Parathyroid adenoma (tissue), 2 donors: ENCODE measurements around the gene KLHL29.

Experiments used
- H2AFZ ChIP-seq: fragments of 300-600 bp; sonication (generic); one replicate; pipeline ENCODE4 v1.7.0; 2017; ENCODE audit warnings: antibody characterized with exemption, mild to moderate bottlenecking
- H3K27ac ChIP-seq: fragments of 300-600 bp; sonication (generic); one replicate; pipeline ENCODE4 v1.7.0; 2017
- H3K27me3 ChIP-seq: fragments of 300-600 bp; sonication (generic); one replicate; pipeline ENCODE4 v1.7.0; 2017; ENCODE audit warnings: low read length; ENCODE audit not compliant: control insufficient read depth, insufficient read depth
- H3K36me3 ChIP-seq: fragments of 300-600 bp; sonication (generic); one replicate; pipeline ENCODE4 v1.7.0; 2017; ENCODE audit warnings: low read length; ENCODE audit not compliant: control insufficient read depth, insufficient read depth
- H3K4me1 ChIP-seq: fragments of 300-600 bp; sonication (generic); one replicate; pipeline ENCODE4 v1.7.0; 2017; ENCODE audit warnings: control low read depth
- H3K4me2 ChIP-seq: fragments of 300-600 bp; sonication (generic); one replicate; pipeline ENCODE4 v1.7.0; 2017; ENCODE audit warnings: low read length
- H3K4me3 ChIP-seq: fragments of 300-600 bp; sonication (generic); one replicate; pipeline ENCODE4 v1.7.0; 2017; ENCODE audit warnings: low read depth, low read length
- H3K79me2 ChIP-seq: fragments of 300-600 bp; sonication (generic); one replicate; pipeline ENCODE4 v1.7.0; 2017; ENCODE audit warnings: control low read depth
- H3K9ac ChIP-seq: fragments of 300-600 bp; sonication (generic); one replicate; pipeline ENCODE4 v1.7.0; 2017; ENCODE audit warnings: mild to moderate bottlenecking
- H3K9me3 ChIP-seq: fragments of 300-600 bp; sonication (generic); one replicate; pipeline ENCODE4 v1.7.0; 2017; ENCODE audit warnings: low read length; ENCODE audit not compliant: control insufficient read depth
- TF ChIP-seq, protein P1 (sequence below): fragments of 300-600 bp; sonication (generic); IDR thresholded peaks from one replicate; pipeline ENCODE4 v1.7.0; 2017; ENCODE audit warnings: antibody characterized with exemption, mild to moderate bottlenecking
- donor health status: primary hyperparathyroidism.

KLHL29 gene

DNA sequence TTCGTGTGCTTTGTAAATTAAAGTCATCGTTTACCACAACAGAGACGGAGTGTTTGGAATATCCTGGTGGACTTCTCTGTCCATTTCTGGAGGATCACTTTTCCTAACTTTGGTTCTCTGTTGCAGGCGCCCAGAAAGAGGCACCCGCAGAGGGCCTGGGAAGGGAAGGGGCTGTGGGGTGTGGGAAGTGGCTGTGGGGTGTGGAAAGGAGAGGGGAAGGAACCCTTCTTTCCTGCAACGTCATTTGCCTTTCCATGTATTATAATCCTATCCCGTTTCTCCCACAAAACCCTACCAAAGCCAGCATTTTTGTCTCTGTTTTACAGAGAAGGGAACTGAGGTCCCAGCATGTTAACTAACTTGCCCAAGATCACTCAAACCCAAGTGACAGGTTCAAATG is 210.0 kb downstream of the KLHL29 start:
- TF ChIP-seq, protein P1, sequence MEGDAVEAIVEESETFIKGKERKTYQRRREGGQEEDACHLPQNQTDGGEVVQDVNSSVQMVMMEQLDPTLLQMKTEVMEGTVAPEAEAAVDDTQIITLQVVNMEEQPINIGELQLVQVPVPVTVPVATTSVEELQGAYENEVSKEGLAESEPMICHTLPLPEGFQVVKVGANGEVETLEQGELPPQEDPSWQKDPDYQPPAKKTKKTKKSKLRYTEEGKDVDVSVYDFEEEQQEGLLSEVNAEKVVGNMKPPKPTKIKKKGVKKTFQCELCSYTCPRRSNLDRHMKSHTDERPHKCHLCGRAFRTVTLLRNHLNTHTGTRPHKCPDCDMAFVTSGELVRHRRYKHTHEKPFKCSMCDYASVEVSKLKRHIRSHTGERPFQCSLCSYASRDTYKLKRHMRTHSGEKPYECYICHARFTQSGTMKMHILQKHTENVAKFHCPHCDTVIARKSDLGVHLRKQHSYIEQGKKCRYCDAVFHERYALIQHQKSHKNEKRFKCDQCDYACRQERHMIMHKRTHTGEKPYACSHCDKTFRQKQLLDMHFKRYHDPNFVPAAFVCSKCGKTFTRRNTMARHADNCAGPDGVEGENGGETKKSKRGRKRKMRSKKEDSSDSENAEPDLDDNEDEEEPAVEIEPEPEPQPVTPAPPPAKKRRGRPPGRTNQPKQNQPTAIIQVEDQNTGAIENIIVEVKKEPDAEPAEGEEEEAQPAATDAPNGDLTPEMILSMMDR = no peak
- Histone ChIP-seq H3K27me3 (no peaks in the 10 kb centered on the region), H3K27ac (no peak overlapping the region), H3K4me2 (no peak overlapping the region), H3K9ac (no peak overlapping the region), H3K36me3 (no peaks in the 10 kb centered on the region), H3K79me2 (no peaks in the 10 kb centered on the region), H3K9me3 (no peaks in the 10 kb centered on the region), H3K4me3 (no peak overlapping the region), H2AFZ (no peak overlapping the region), H3K4me1 (peaks cover 5% of the 10 kb centered on the region)

DNA sequence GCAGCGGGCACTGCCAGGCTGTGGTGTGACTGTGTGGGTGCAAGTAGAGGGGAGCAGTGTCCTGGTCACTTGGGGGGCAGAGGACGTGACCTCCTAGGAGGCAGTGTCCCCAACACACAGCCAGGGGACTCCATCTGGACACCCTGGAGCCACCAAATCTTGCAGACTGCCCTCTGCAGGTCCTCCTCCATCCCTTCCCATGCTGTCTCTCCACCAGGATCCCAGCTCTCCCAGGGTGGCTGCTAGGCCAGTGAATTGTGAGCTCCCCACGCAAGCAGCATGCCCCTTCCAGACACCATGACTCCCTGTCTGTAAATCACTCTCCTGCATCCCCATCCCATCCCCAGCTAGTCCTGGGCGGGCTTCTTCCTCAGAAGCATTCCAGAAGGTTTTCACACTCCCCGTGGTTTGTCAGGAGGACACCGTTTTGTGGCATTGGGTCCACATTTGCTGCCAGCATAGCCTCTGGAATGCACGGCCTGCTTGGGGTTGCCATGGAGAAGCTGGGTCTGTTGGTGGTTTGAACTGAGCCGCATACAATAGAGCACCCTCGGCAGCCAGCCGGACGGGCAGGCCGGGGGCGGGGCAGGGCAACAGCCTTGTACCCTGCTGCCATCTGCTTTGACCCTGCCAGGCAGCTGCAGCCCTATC is 210.7 kb downstream of the KLHL29 start:
- Histone ChIP-seq H3K9ac (no peak overlapping the region), H3K4me2 (no peak overlapping the region), H3K36me3 (no peaks in the 10 kb centered on the region), H3K9me3 (no peaks in the 10 kb centered on the region), H3K4me1 (peaks cover 5% of the 10 kb centered on the region), H2AFZ (peak overlapping the region; percentile 6), H3K4me3 (no peak overlapping the region), H3K27me3 (no peaks in the 10 kb centered on the region), H3K27ac (peak overlapping the region; percentile 4), H3K79me2 (no peaks in the 10 kb centered on the region)
- TF ChIP-seq, protein P1 = no peak

DNA sequence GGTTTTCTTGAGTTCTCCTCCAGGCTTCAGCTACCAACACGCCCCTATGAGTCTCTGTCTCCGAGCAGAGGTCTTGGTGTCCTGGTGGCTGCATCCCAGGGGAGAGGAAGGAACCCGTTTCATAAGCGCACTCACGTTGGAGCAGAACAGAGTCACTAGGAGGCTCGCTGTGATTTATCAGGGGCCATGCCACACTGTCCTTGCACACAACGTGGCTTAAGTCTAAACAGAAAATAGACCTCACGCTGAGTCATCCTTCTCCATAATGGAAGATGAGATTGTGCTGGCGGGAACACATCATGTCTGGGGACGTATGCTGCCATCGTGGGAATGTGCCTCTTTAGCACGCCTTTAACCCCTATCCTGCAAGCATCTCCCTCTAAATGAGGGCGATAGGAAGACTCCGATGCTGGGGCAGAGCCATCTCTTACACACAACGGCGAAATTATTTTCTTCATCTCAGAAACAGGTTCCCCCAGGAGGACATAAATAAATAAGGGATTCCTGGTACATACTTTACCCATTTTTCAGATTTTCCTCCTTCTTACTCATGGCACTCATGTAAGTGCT is 211.4 kb downstream of the KLHL29 start:
- Histone ChIP-seq H2AFZ (no peak overlapping the region), H3K4me3 (no peak overlapping the region), H3K9ac (no peak overlapping the region), H3K4me2 (no peak overlapping the region), H3K9me3 (no peaks in the 10 kb centered on the region), H3K79me2 (no peaks in the 10 kb centered on the region), H3K4me1 (peaks cover 5% of the 10 kb centered on the region), H3K27me3 (no peaks in the 10 kb centered on the region), H3K36me3 (no peaks in the 10 kb centered on the region), H3K27ac (no peak overlapping the region)
- TF ChIP-seq, protein P1 = no peak

DNA sequence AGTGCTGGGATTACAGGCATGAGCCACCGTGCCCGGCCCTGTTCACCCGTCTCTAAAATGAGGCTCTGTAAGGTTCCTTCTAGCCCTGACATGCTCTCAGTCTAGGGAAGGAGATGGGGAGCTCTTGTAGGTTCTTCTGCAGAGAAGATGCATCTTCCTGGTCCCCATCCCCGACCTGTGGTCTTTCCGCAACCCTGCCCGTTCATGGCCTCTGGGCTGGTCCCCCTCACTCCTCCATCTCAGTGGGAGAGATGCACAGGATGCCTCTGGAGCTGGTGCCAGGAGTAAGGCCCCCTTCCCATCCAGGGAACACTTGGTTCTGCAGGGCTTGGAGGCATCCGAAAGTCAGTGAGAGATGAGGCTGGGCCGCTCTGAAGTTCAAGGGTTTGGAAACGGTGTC is 212.7 kb downstream of the KLHL29 start:
- Histone ChIP-seq H2AFZ (no peak overlapping the region), H3K79me2 (no peaks in the 10 kb centered on the region), H3K4me1 (peaks cover 5% of the 10 kb centered on the region), H3K4me2 (no peak overlapping the region), H3K27me3 (no peaks in the 10 kb centered on the region), H3K9ac (no peak overlapping the region), H3K36me3 (no peaks in the 10 kb centered on the region), H3K4me3 (no peak overlapping the region), H3K27ac (no peak overlapping the region), H3K9me3 (no peaks in the 10 kb centered on the region)
- TF ChIP-seq, protein P1 = no peak

DNA sequence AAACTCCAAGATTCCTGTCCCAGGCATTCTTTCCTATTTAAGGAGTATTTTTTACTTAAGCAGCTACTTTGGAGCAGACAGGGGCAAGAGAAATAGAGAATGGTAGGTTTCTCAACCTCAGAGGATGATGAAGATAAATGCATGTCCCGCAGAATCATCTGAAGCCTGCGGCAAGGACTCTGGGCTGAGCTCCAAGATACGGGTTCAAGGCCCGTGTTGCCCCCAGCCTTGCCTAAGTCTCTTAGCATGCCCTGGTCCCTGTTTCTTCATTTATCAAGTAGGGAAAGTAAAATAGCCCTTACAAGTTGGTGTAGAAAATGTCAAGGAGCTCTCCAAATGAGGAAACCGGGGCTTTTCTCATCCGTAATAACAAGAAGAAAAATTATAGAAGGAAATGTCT is 214.0 kb downstream of the KLHL29 start:
- H3K79me2 ChIP-seq = no peaks in the 10 kb centered on the region
- no peak overlapping the region for H3K27ac ChIP-seq
- H3K4me1 ChIP-seq = peaks cover 5% of the 10 kb centered on the region
- H3K9me3 ChIP-seq = no peaks in the 10 kb centered on the region
- no peaks in the 10 kb centered on the region for H3K27me3 ChIP-seq
- no peak overlapping the region for H3K9ac ChIP-seq
- TF ChIP-seq, protein P1 = no peak
- no peak overlapping the region for H3K4me3 ChIP-seq
- no peak overlapping the region for H3K4me2 ChIP-seq
- H2AFZ ChIP-seq = no peak overlapping the region
- no peaks in the 10 kb centered on the region for H3K36me3 ChIP-seq
